Stomach (tissue), 9 donors: ENCODE results near the gene RBM19. TPM values are rescaled to one million over a fixed set of nuclear protein-coding genes. Genes with fewer than 3 reads are reported as not detected.

Experiments used
- DNase-seq, 2 donors: peaks; one replicate each; pipeline versions ENCODE4 v3.0.0 to v3.0.0-alpha.2; 2013 to 2019
- H3K27ac ChIP-seq, 5 donors: fragments of 200-600 bp in 4 of 5; sonication (generic) in 4 of 5; one replicate each; pipeline ENCODE4 v1.5.1; 2013 to 2019; ENCODE audit warnings: mild to moderate bottlenecking in 1 of 5, moderate library complexity in 1 of 5
- H3K27me3 ChIP-seq, 3 donors: fragments of 200-600 bp; sonication (generic); one replicate each; pipeline ENCODE4 v1.5.1; 2017 to 2019; ENCODE audit warnings: mixed run types in 1 of 3
- H3K36me3 ChIP-seq, 4 donors: fragments of 200-600 bp; sonication (generic); 1 replicate in 3 of 4; 2 replicates in 1 of 4; pipeline ENCODE4 v1.5.1; 2016 to 2019
- H3K4me1 ChIP-seq, 4 donors: fragments of 200-600 bp; sonication (generic); one replicate each; pipeline ENCODE4 v1.5.1; 2016 to 2019
- H3K4me3 ChIP-seq, 4 donors: fragments of 200-600 bp; sonication (generic) in 3 of 4; one replicate each; pipeline ENCODE4 v1.5.1; 2016 to 2019; ENCODE audit warnings: mild to moderate bottlenecking in 1 of 4
- H3K9me3 ChIP-seq, 4 donors: fragments of 200-600 bp; sonication (generic); one replicate each; pipeline ENCODE4 v1.5.1; 2016 to 2019
- CTCF ChIP-seq, 7 experiments: fragments of 450-650 bp in 4 of 7; fragments of 200-600 bp in 3 of 7; sonication (generic) in 3 of 7; IDR thresholded peaks; one replicate each; pipeline ENCODE4 v1.5.1; 2016 to 2019; ENCODE audit warnings: antibody characterized with exemption in 7 of 7, control low read depth in 2 of 7, mild to moderate bottlenecking in 1 of 7
- EP300 ChIP-seq: sonication (generic); formaldehyde crosslinking; IDR thresholded peaks from one replicate; pipeline ENCODE4 v1.6.1; 2017; ENCODE audit warnings: antibody characterized with exemption
- POLR2A ChIP-seq, 4 donors: fragments of 450-650 bp; IDR thresholded peaks; one replicate each; pipeline ENCODE4 v1.6.1; 2016; ENCODE audit warnings: antibody characterized with exemption in 4 of 4, control low read depth in 2 of 4, mild to moderate bottlenecking in 1 of 4, moderate library complexity in 1 of 4
- POLR2AphosphoS5 ChIP-seq, 3 donors: sonication (generic); formaldehyde crosslinking; IDR thresholded peaks; one replicate each; pipeline ENCODE4 v1.6.1; 2016; ENCODE audit warnings: antibody characterized with exemption in 3 of 3
- WGBS, 5 donors: extraction: QIAGEN DNeasy Blood & Tissue Kit in 3 of 5; methylation state at CpG; one replicate each; pipeline versions ENCODE4 v1.1.5 to v1.1.7; 2013 to 2018; 5-methylcytosine and 5-hydroxymethylcytosine counted together
- intact Hi-C: fragments of 100-400 bp; cut with DNase I; formaldehyde crosslinking; loops from one replicate; pipeline ENCODE4 v1.15.1; 2023; ENCODE audit warnings: low total_unique reads
- polyA plus RNA-seq, 3 donors: library from polyadenylated mRNA; stranded (reverse); fragments of 200-250 nt; gene quantifications; one replicate each; pipeline ENCODE4 v1.2.3, GENCODE V29; 2013
- total RNA-seq, 5 donors: library from RNA; depleted of rRNA; stranded (reverse); fragments of >200 nt; gene quantifications; one replicate each; pipeline versions ENCODE4 v1.1.0 to v1.2.3, GENCODE V29; 2014 to 2016
- donor health status: healthy with polysubstance abuse.
- donor health status: Bipolar disorder and iron deficiency.
- donor health status: healthy.

The RBM19 gene
- total and polyA plus RNA-seq, 8 donors = 8.1 to 109 (median 27.3) TPM

- TF ChIP-seq EP300 (no peak), POLR2AphosphoS5 (IDR thresholded peaks at IDR 0.05) (no peak), CTCF (IDR thresholded peaks at IDR 0.05) (no peak), POLR2A (IDR thresholded peaks at IDR 0.05) (no peak)
- no peak for DNase-seq
- H3K36me3 ChIP-seq = no peaks in the 10 kb centered on the region
- WGBS, 5 donors = 77 to 83% (median 81%) methylated on average over 5 of the region's 5 CpGs
- H3K9me3 ChIP-seq = peaks cover 0 to 22% (median 2%) of the 10 kb centered on the region in 4 donors
- peaks cover 0 to 75% (median 17%) of the 10 kb centered on the region in 3 donors for H3K27me3 ChIP-seq
- H3K27ac ChIP-seq = no peak overlapping the region
- intact Hi-C loops = no loop called here
- H3K4me3 ChIP-seq = no peak overlapping the region
- no peaks in the 10 kb centered on the region for H3K4me1 ChIP-seq
These were observed 182.3 kb downstream of the RBM19 start for GRCh38 chr12:113783811-113784210.

- peak in 1 of 2 donors; percentile 21 for DNase-seq
- intact Hi-C loops = no loop called here
- Histone ChIP-seq H3K4me1 (no peaks in the 10 kb centered on the region), H3K27ac (no peak overlapping the region), H3K9me3 (peaks cover 0 to 15% (median 0%) of the 10 kb centered on the region in 4 donors), H3K36me3 (no peaks in the 10 kb centered on the region), H3K27me3 (peaks cover 0 to 84% (median 22%) of the 10 kb centered on the region in 3 donors), H3K4me3 (no peak overlapping the region)
- 20 to 43% (median 39%) methylated on average over 12 to 14 of the region's 14 CpGs for WGBS, 5 donors
- TF ChIP-seq POLR2A (IDR thresholded peaks at IDR 0.05) (no peak), EP300 (no peak), POLR2AphosphoS5 (IDR thresholded peaks at IDR 0.05) (no peak), CTCF (IDR thresholded peaks at IDR 0.05) (no peak)
These were observed 183.3 kb downstream of the RBM19 start for GRCh38 chr12:113782873-113783272.

GRCh38 chr12:113781415-113782198 lies 184.5 kb downstream of the RBM19 start:
- Histone ChIP-seq H3K9me3 (peaks cover 0 to 11% (median 0%) of the 10 kb centered on the region in 4 donors), H3K27ac (peak overlapping the region in 1 of 5 donors; percentile 2), H3K27me3 (peaks cover 0 to 88% (median 22%) of the 10 kb centered on the region in 3 donors), H3K36me3 (no peaks in the 10 kb centered on the region), H3K4me3 (no peak overlapping the region), H3K4me1 (no peaks in the 10 kb centered on the region)
- DNase-seq = no peak
- 53 to 65% (median 57%) methylated on average over 10 of the region's 10 CpGs for WGBS, 5 donors
- intact Hi-C loops = no loop called here
- TF ChIP-seq POLR2A (IDR thresholded peaks at IDR 0.05) = no peak
- peak in 2 of 3 donors; percentile 18 to 21 for TF ChIP-seq POLR2AphosphoS5 (IDR thresholded peaks at IDR 0.05)

- TF ChIP-seq POLR2A (IDR thresholded peaks at IDR 0.05) = no peak
- no peak for TF ChIP-seq CTCF (IDR thresholded peaks at IDR 0.05)
- TF ChIP-seq EP300 = no peak
- TF ChIP-seq POLR2AphosphoS5 (IDR thresholded peaks at IDR 0.05) = no peak
- H3K27ac ChIP-seq = no peak overlapping the region
- H3K36me3 ChIP-seq = no peaks in the 10 kb centered on the region
- DNase-seq = no peak
- H3K4me1 ChIP-seq = no peaks in the 10 kb centered on the region
- H3K27me3 ChIP-seq = peaks cover 0 to 85% (median 22%) of the 10 kb centered on the region in 3 donors
- intact Hi-C loops = no loop called here
- H3K4me3 ChIP-seq = no peak overlapping the region
- 73 to 92% (median 83%) methylated on average over 2 of the region's 2 CpGs for WGBS, 5 donors
- peaks cover 0 to 3% (median 0%) of the 10 kb centered on the region in 4 donors for H3K9me3 ChIP-seq
These were observed 186.4 kb downstream of the RBM19 start for GRCh38 chr12:113779774-113780173.
